HG02852 (cell line): ENCODE results near the gene HLA-DQA1.
"Not testable (repeated sequence)": the region's sequence is repeated elsewhere in the genome, so short reads cannot be mapped to it uniquely, and the experiment has no call there.

Experiments used
- ATAC-seq: cut with Tn5 transposase; IDR thresholded peaks from one replicate; pipeline ENCODE4 v1.9.1; 2021; ENCODE audit warnings: mild to moderate bottlenecking, moderate library complexity; ENCODE audit not compliant: unreplicated experiment

The HLA-DQA1 gene

DNA sequence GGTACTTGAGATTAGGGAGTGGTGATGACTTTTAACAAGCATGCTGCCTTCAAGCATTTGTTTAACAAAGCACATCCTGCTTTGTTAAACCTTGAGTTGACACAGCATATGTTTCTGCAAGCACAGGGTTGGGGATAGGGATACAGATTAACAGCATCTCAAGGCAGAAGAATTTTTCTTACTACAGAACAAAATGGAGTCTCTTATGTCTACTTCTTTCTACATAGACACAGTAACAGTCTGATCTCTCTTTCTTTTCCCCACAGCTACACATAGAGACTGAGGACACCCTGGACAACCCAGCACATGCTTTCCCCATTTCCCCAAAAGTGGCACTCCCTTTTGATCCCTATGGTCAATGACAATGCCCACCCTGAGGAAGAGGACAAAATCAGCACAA lies 20.6 kb downstream of the HLA-DQA1 start:
- ATAC-seq, result not testable (repeated sequence)

DNA sequence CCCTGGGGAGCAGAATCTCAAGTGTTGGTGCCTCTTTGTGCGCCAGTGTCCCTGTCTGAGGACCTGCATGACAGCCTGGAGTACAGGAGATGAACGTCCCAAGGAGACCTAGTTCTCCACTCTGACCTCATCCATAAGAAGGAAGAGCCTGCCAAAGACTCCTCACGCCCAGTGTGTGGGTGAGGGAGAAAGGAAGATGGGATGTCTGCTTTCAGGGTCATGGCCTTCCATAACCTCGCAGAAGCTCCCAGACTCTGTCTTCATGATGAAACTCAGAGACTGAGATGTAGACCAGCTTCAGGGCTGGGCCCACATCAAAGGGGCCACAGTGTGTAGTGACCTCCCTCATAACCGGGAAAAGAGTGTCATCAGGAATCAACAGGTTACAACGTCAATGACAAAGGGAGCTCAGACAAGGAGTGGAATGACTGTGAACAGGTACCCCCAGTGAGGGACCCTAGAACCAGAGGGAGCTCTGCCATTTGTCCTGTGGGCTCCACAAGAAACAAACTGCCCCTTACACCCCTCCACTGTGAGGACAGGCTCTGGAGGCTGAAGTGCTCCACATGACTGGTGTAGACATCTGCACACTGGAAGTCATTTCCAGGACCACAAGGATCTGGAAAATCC lies 21.2 kb downstream of the HLA-DQA1 start:
- ATAC-seq, result no peak

GRCh38 chr6:32659856-32660595 lies 22.8 kb downstream of the HLA-DQA1 start:
- peak; percentile 76 for ATAC-seq

DNA sequence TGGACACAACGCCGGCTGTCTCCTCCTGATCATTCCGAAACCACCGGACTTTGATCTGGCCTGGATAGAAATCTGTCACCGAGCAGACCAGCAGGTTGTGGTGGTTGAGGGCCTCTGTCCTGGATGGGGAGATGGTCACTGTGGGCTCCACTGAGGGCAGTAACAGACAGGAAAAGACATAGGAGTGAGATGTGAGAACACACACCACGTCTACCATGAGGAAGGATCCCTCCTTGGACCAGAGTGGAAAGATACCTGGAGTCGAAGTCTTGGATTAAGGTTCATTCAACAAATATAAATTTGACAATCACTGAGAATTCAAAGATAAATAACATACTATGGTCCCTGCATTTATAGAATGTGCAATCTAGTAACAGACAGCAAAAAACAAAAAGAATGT lies 24.9 kb downstream of the HLA-DQA1 start:
- ATAC-seq, result no peak

GRCh38 chr6:32662836-32663235 lies 25.6 kb downstream of the HLA-DQA1 start:
- ATAC-seq, result no peak

DNA sequence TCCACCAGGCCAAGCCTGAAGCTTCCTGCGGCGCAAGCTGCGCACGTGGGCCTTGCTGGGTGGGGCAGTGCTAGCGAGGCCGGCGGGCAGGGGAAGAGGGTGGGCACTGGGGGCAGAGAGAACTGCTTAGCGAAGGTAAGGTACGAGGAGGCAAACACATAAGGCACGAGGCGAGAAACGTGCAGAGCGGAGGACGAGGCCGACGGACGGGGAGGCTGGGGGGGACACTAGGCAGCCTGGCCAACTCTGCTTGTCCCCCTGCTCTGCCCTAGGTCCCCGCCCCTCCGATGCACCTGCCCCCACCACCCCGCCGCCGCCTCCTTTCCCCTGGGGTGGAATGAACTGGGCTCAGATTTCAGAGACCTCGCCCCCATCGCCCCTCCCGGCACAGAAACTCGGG lies 27.1 kb downstream of the HLA-DQA1 start:
- no peak for ATAC-seq

DNA sequence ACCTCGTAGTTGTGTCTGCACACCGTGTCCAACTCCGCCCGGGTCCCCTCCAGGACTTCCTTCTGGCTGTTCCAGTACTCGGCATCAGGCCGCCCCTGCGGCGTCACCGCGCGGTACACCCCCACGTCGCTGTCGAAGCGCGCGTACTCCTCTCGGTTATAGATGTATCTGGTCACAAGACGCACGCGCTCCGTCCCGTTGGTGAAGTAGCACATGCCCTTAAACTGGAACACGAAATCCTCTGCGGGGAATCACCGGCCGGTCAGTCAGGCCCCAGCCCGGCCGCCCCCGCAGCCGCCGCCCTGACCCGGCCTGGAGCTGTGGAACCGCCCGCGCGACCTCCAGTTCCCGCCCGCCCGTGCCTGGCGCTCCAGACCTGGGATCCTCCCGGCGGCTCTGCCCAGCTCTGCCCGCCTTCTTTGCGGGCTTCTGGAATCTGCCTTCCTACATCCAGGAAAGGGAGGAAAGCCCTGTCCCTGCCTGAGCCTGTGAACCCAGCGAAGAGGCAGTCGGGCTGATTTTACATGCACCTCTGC lies 27.7 kb downstream of the HLA-DQA1 start:
- no peak for ATAC-seq

DNA sequence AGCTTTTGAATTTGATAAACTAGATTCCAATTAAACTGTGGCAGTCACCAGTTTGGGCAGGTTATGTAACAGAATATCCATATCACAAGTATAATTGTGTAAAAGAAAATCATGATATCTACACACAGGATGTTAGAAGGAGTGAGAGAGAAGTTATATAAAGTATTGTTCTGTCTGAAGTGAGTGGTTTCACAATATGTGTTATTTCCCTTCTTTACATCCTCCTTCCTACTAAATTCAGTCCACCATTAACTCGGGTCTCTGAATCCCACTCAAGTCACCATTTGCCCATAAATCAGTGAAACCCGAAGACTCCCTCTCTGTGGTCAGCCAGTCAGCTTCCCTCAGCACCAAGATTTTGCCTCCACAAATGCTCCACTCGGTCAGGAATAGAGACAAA lies 28.5 kb downstream of the HLA-DQA1 start:
- ATAC-seq, result no peak

GRCh38 chr6:32666420-32667300 lies 29.5 kb downstream of the HLA-DQA1 start, which contains the start of gene HLA-DQB1:
TSS of gene HLA-DQB1 (minus strand) at chr6:32666657. CDS start at chr6:32666607, 50 bp downstream.
- peak; percentile 65 for ATAC-seq

DNA sequence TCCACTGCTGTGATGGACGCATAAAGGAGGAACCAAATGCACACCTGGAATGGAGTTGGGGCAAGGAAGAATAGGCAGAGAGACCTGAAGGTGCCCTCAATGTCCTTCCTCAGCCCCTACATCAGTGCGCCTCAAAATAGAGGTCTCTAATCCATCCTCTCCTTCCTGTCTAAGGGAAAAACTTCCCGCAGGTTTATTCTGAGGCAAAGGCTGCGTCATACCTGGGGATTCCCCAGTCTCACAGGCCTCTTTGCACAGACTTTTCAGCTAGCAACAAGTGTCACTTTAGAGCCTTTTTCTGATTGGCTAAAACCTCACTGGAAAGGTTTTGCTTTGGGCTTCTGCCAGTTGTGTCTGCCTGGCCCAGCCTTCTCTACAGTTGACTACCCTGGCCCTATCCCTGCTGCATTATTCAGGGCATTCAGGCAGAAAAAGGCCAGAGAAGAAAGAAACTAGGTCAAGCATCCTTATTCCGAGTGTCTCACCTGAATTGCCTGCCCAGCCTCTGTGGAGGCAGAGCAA lies 31.1 kb downstream of the HLA-DQA1 start:
- ATAC-seq, result peak; percentile 79

DNA sequence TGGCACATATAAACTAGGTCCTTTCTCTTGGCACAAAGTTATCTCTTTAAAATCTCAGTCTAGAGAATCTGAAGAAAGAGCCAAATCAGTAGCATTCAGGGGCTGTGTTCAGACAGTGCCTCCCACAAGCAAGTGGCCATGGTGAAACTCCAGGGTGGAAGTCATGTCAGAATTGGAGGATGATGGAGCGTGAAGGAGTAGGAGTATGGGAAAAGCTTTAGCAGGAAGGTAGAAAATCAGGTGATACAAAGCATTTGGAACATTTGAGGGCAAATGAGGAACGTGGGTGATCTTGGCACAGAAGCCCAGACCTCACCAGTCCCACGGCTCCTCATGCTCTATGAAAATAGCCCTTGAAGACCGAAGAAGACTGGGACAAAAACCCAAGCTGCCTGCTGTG lies 32.0 kb downstream of the HLA-DQA1 start:
- no peak for ATAC-seq

DNA sequence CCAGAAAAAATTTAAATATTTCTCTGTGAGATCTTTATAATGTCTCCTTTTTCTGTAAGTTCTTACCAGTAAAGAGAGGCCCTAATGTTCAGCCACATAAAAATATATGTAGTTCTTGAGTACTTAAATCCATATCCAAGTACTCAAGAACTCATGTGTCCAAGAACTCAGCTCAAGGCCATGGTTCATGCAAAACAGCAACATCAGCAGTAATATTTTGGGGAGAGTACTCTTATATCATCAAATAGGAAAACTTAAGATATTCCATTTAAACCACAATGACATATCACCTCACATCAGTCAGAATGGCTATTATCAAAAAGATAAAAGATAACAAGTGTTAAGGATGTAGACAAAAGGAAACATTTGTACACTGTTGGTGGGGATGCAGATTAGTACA lies 32.7 kb downstream of the HLA-DQA1 start:
- no peak for ATAC-seq

- ATAC-seq, result not testable (repeated sequence)
These were observed 34.7 kb downstream of the HLA-DQA1 start for GRCh38 chr6:32671908-32672307.

DNA sequence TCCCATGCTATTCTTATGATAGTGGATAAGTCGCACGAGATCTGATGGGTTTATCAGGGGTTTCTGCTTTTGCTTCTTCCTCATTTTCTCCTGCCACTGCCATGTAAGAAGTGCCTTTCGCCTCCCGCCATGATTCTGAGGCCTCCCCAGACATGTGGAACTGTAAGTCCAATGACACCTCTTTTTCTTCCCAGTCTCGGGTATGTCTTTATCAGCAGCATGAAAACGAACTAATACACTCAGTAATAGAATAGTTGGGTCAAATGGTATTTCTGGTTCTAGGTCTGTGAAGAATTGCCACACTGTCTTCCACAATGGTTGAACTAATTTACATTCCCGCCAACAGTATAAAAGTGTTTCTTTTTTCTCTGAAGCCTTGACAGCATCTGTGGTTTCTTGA lies 36.9 kb downstream of the HLA-DQA1 start:
- not testable (repeated sequence) for ATAC-seq

- no peak for ATAC-seq
These were observed 42.3 kb downstream of the HLA-DQA1 start for GRCh38 chr6:32679492-32679891.

DNA sequence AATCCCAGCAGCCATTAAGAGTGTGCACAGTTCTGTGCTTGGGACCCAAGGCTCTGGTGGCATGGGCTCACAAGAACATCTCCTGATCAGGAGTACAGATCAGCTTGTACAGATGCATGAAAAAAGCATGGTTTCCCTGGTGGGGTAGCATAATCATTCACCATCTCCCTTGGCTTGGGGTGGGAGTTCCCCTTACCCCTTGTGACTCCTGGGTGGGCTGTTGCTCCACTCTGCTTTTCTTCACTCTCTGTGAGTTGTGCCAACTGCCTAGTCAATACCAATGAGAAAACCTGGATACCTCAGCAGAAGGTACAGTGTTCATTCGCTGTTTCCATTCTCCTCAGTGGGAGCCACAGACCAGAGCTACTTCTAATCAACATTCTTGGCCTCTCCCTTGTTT lies 42.8 kb downstream of the HLA-DQA1 start:
- ATAC-seq, result no peak

GRCh38 chr6:32684246-32684645 lies 47.0 kb downstream of the HLA-DQA1 start:
- ATAC-seq, result no peak

GRCh38 chr6:32685603-32686002 lies 48.4 kb downstream of the HLA-DQA1 start:
- ATAC-seq, result no peak

GRCh38 chr6:32689531-32690501 lies 52.6 kb downstream of the HLA-DQA1 start:
- no peak for ATAC-seq

GRCh38 chr6:32692019-32692418 lies 54.8 kb downstream of the HLA-DQA1 start:
- no peak for ATAC-seq
